IMR-90 (cell line): ENCODE measurements around the gene TENM3. TPM values are rescaled to one million over a fixed set of nuclear protein-coding genes. Genes with fewer than 3 reads are reported as not detected.

Source experiments
- ATAC-seq: fragments of 200-7000 bp; cut with Tn5 transposase; 2 replicates; pipeline ENCODE4 v1.9.1; 2020; ENCODE audit warnings: low read depth, mild to moderate bottlenecking, moderate library complexity
- BruUV-seq: library from RNA; stranded (reverse); fragments of 400-500 nt; replicated peaks from 2 replicates; lab custom pipeline; 2021; lab: Mats Ljungman, UMichigan
- CTCF ChIA-PET: fragments of 300-600 bp; formaldehyde crosslinking; extraction: SDS; loops from one replicate; lab custom pipeline; 2021; ENCODE audit warnings: antibody characterized with exemption; lab: Yijun Ruan, JAX
- POLR2A ChIA-PET: fragments of 300-600 bp; sonication (Branson Sonifier 250); formaldehyde crosslinking; loops from one replicate; lab custom pipeline; 2022; ENCODE audit warnings: antibody characterized with exemption; ENCODE audit not compliant: unreplicated experiment; lab: Charles Lee
- DNase-seq: peaks from one replicate; pipeline ENCODE4 v3.0.0; 2013
- H2AFZ ChIP-seq: replicated peaks from 2 replicates; pipeline ENCODE3; 2013; ENCODE audit warnings: low read length, mild to moderate bottlenecking; ENCODE audit not compliant: poor library complexity
- H2AK5ac ChIP-seq: 2 replicates; pipeline ENCODE4 v1.6.1; 2013; ENCODE audit warnings: low read depth, low read length, inconsistent platforms
- H2AK9ac ChIP-seq: replicated peaks from 2 replicates; pipeline ENCODE3; 2013; ENCODE audit warnings: mild to moderate bottlenecking, low read depth, low read length, moderate library complexity; ENCODE audit not compliant: poor library complexity
- H2BK120ac ChIP-seq: 2 replicates; pipeline ENCODE4 v1.6.1; 2013; ENCODE audit warnings: low read depth, low read length, inconsistent platforms
- H2BK15ac ChIP-seq: 3 replicates; pipeline ENCODE4 v1.6.1; 2013; ENCODE audit warnings: low read depth, low read length, inconsistent platforms
- H2BK20ac ChIP-seq: 2 replicates; pipeline ENCODE4 v1.6.1; 2013; ENCODE audit warnings: low read depth, mild to moderate bottlenecking, inconsistent platforms, low read length, moderate library complexity
- H2BK5ac ChIP-seq: 2 replicates; pipeline ENCODE4 v1.6.1; 2013; ENCODE audit warnings: mild to moderate bottlenecking, low read depth, low read length, inconsistent platforms; ENCODE audit not compliant: poor library complexity, severe bottlenecking
- H3K14ac ChIP-seq: replicated peaks from 2 replicates; pipeline ENCODE4 v1.6.1; 2013; ENCODE audit warnings: low read depth, low read length, inconsistent platforms
- H3K18ac ChIP-seq: 2 replicates; pipeline ENCODE4 v1.6.1; 2013; ENCODE audit warnings: low read depth, low read length, control low read depth
- H3K23ac ChIP-seq: 2 replicates; pipeline ENCODE4 v1.6.1; 2013; ENCODE audit warnings: low read depth, low read length, inconsistent platforms
- H3K27ac ChIP-seq: 2 replicates; pipeline ENCODE4 v1.5.1; 2013; ENCODE audit warnings: mild to moderate bottlenecking, control low read depth, low read length; ENCODE audit not compliant: insufficient read depth
- H3K27me3 ChIP-seq: 2 replicates; pipeline ENCODE4 v1.6.1; 2013; ENCODE audit warnings: low read length; ENCODE audit not compliant: control insufficient read depth, insufficient read depth
- H3K36me3 ChIP-seq: 2 replicates; pipeline ENCODE4 v1.6.1; 2013; ENCODE audit warnings: low read length, mixed read lengths; ENCODE audit not compliant: control insufficient read depth, insufficient read depth
- H3K4ac ChIP-seq: 2 replicates; pipeline ENCODE4 v1.6.1; 2013; ENCODE audit warnings: low read depth, low read length, inconsistent platforms
- H3K4me1 ChIP-seq: 2 replicates; pipeline ENCODE4 v1.6.1; 2013; ENCODE audit warnings: low read length, mixed read lengths; ENCODE audit not compliant: control insufficient read depth, insufficient read depth
- H3K4me2 ChIP-seq: 2 replicates; pipeline ENCODE4 v1.6.1; 2013; ENCODE audit warnings: low read depth, mild to moderate bottlenecking, control low read depth, low read length, moderate library complexity
- H3K4me3 ChIP-seq: 2 replicates; pipeline ENCODE4 v1.5.1; 2013; ENCODE audit warnings: low read depth, mild to moderate bottlenecking, control low read depth, low read length, moderate library complexity; ENCODE audit not compliant: insufficient read depth
- H3K56ac ChIP-seq: 2 replicates; pipeline ENCODE4 v1.6.1; 2013; ENCODE audit warnings: low read length, inconsistent platforms; ENCODE audit not compliant: insufficient read depth; ENCODE audit errors: extremely low read depth
- H3K79me1 ChIP-seq, 2 experiments: 2 replicates each; pipeline ENCODE4 v1.6.1; 2013; ENCODE audit warnings: low read length in 2 of 2, inconsistent platforms in 1 of 2, low read depth in 1 of 2
- H3K9ac ChIP-seq: 2 replicates; pipeline ENCODE4 v1.6.1; 2013; ENCODE audit warnings: low read depth, low read length, control low read depth
- H3K9me1 ChIP-seq: 2 replicates; pipeline ENCODE4 v1.6.1; 2013; ENCODE audit warnings: low read length, inconsistent platforms; ENCODE audit not compliant: insufficient read depth
- H3K9me3 ChIP-seq: 2 replicates; pipeline ENCODE4 v1.6.1; 2013; ENCODE audit warnings: low read length; ENCODE audit not compliant: control insufficient read depth, insufficient read depth
- H4K20me1 ChIP-seq: 2 replicates; pipeline ENCODE4 v1.6.1; 2013; ENCODE audit warnings: low read length, inconsistent platforms; ENCODE audit not compliant: insufficient read depth
- H4K5ac ChIP-seq: 2 replicates; pipeline ENCODE4 v1.6.1; 2013; ENCODE audit warnings: mild to moderate bottlenecking, low read depth, low read length, control low read depth
- H4K8ac ChIP-seq, 2 experiments: 2 replicates each; pipeline ENCODE4 v1.6.1; 2013; ENCODE audit warnings: low read depth in 2 of 2, low read length in 2 of 2, control low read depth in 1 of 2, inconsistent platforms in 1 of 2
- H4K91ac ChIP-seq: 2 replicates; pipeline ENCODE4 v1.6.1; 2013; ENCODE audit warnings: low read depth, low read length, inconsistent platforms; ENCODE audit not compliant: insufficient read depth
- CEBPB ChIP-seq: IDR thresholded peaks from 2 replicates; pipeline ENCODE4 v1.6.1; 2012; ENCODE audit warnings: low read depth, low read length, improper control_type of control experiment
- MAFK ChIP-seq: IDR thresholded peaks from 2 replicates; pipeline ENCODE4 v1.6.1; 2012; ENCODE audit warnings: low read depth, low read length, improper control_type of control experiment
- RFX5 ChIP-seq: IDR thresholded peaks from 2 replicates; pipeline ENCODE4 v1.8.0; 2012; ENCODE audit warnings: low read depth, mild to moderate bottlenecking, low read length, moderate library complexity
- WGBS, 2 experiments: methylation state at CpG; one replicate each; pipeline versions ENCODE4 v1.1.5 to v1.1.7; 2013; ENCODE audit warnings: missing lambda C conversion rate in 2 of 2; ENCODE audit not compliant: insufficient read length in 1 of 2; ENCODE audit errors: extremely low coverage in 2 of 2; 5-methylcytosine and 5-hydroxymethylcytosine counted together
- dilution Hi-C: fragments of 300-500 bp; cut with HindIII; formaldehyde crosslinking; loops from one replicate; pipeline ENCODE4 v1.14.3; 2018; ENCODE audit warnings: low sequenced_read_pairs; ENCODE audit not compliant: unreplicated experiment
- in situ Hi-C: fragments of 300-500 bp; cut with MboI; formaldehyde crosslinking; loops from 3 replicates; pipeline ENCODE4 v1.14.3; 2019; ENCODE audit warnings: low sequenced_read_pairs, inconsistent platforms, mixed read lengths
- intact Hi-C: fragments of 100-400 bp; cut with micrococcal nuclease; formaldehyde crosslinking; loops from 2 replicates; pipeline ENCODE4 v1.10.0; 2022
- polyA plus RNA-seq, 3 experiments: library from polyadenylated mRNA; depleted of rRNA; stranded (reverse); fragments of >200 nt; gene quantifications; 2 replicates each; pipeline ENCODE4 v1.2.3, GENCODE V29; 2012; ENCODE audit warnings: low replicate concordance in 1 of 3
- total RNA-seq: library from RNA; depleted of rRNA; stranded (reverse); fragments of >200 nt; gene quantifications from 2 replicates; pipeline ENCODE4 v1.2.3, GENCODE V29; 2012
- TF ChIP-seq, protein P1 (sequence below): fragments of 150-350 bp; IDR thresholded peaks from 2 replicates; pipeline ENCODE4 v1.6.1; 2017; ENCODE audit warnings: mild to moderate bottlenecking, antibody characterized with exemption, low read length, low read depth
- TF ChIP-seq, protein P2 (sequence below): conservative IDR thresholded peaks from 2 replicates; pipeline ENCODE4 v1.5.1; 2012; ENCODE audit warnings: mild to moderate bottlenecking, low read depth, low read length, improper control_type of control experiment

The TENM3 gene
- total and polyA plus RNA-seq, 2 of the 4 experiments (the other 2 are of a cell fraction): 29.9 to 173 TPM

DNA sequence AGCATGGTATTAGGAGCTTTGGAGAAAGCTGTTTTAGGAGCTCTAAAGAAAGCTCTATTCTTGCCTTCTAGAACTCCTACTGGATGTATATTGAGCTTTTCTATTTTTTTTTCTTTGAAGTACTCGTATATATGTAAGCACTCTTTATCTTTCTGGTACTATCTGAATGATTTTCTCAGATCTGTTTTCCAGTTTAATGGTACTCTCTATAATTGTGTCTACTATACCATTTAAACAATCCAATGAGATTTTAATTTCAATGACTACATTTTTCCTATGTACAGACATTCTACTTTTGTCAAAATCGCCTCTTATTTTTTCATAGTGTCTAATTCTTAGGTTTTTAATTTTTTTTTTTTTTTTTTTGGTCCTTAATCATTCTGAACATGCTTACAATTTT, 345.9 kb downstream of the TENM3 start:
- Histone ChIP-seq H3K23ac (no peak overlapping the region), H3K27me3 (no peaks in the 10 kb centered on the region), H2AK9ac (no peak overlapping the region), H4K8ac (no peak overlapping the region), H3K4me3 (no peak overlapping the region), H3K9ac (no peak overlapping the region), H2AK5ac (no peak overlapping the region), H3K56ac (no peak overlapping the region), H2BK120ac (no peak overlapping the region), H3K27ac (no peak overlapping the region), H3K18ac (no peak overlapping the region), H4K20me1 (no peaks in the 10 kb centered on the region), H3K9me3 (0 out of 2 replicates have a peak, but pooled peaks cover 4% of the 10 kb centered on the region), H3K79me1 (peaks cover 5 to 6% of the 10 kb centered on the region in 2 experiments; a peak in 2 of 4 replicates), H3K4me1 (peaks cover 3% of the 10 kb centered on the region; the same call in 1 of the 2 replicates), H4K91ac (no peak overlapping the region), H3K36me3 (no peaks in the 10 kb centered on the region), H3K4me2 (no peak overlapping the region), H4K5ac (no peak overlapping the region), H3K14ac (no peak overlapping the region), H2AFZ (no peak overlapping the region), H3K4ac (no peak overlapping the region), H2BK20ac (no peak overlapping the region), H2BK5ac (no peak overlapping the region), H2BK15ac (no peak overlapping the region), H3K9me1 (no peaks in the 10 kb centered on the region)
- no CpG with 5 or more reads among the region's 2 CpGs for WGBS, 2 experiments
- no peak for DNase-seq
- BruUV-seq: no TSS peak
- TF ChIP-seq RFX5 (no peak), MAFK (no peak), CEBPB (no peak)
- TF ChIP-seq, protein P1, sequence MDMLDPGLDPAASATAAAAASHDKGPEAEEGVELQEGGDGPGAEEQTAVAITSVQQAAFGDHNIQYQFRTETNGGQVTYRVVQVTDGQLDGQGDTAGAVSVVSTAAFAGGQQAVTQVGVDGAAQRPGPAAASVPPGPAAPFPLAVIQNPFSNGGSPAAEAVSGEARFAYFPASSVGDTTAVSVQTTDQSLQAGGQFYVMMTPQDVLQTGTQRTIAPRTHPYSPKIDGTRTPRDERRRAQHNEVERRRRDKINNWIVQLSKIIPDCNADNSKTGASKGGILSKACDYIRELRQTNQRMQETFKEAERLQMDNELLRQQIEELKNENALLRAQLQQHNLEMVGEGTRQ: no peak
- TF ChIP-seq, protein P2, sequence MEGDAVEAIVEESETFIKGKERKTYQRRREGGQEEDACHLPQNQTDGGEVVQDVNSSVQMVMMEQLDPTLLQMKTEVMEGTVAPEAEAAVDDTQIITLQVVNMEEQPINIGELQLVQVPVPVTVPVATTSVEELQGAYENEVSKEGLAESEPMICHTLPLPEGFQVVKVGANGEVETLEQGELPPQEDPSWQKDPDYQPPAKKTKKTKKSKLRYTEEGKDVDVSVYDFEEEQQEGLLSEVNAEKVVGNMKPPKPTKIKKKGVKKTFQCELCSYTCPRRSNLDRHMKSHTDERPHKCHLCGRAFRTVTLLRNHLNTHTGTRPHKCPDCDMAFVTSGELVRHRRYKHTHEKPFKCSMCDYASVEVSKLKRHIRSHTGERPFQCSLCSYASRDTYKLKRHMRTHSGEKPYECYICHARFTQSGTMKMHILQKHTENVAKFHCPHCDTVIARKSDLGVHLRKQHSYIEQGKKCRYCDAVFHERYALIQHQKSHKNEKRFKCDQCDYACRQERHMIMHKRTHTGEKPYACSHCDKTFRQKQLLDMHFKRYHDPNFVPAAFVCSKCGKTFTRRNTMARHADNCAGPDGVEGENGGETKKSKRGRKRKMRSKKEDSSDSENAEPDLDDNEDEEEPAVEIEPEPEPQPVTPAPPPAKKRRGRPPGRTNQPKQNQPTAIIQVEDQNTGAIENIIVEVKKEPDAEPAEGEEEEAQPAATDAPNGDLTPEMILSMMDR: no peak
- ChIA-PET CTCF (no interaction called here), POLR2A (no interaction called here)
- dilution Hi-C loops (no loop called here), in situ Hi-C loops (no loop called here), intact Hi-C loops (no loop called here)
- ATAC-seq: no peak
